Fibroblast of lung (primary cell): ENCODE data around the gene SLC6A2. TPM values are rescaled to one million over a fixed set of nuclear protein-coding genes. Genes with fewer than 3 reads are reported as not detected.

Experiments used
- DNase-seq, 2 donors: peaks; one replicate each; pipeline versions ENCODE4 v3.0.0 to v3.0.0-alpha.2; 2010; ENCODE audit warnings: low read depth in 2 of 2
- H2AFZ ChIP-seq: 2 replicates; pipeline ENCODE4 v1.5.1; 2012; ENCODE audit warnings: low read length, control low read depth, inconsistent platforms
- H3K27ac ChIP-seq: 2 replicates; pipeline ENCODE4 v1.5.1; 2011; ENCODE audit warnings: low read length, control low read depth; ENCODE audit not compliant: insufficient read depth
- H3K27me3 ChIP-seq: 2 replicates; pipeline ENCODE4 v1.5.1; 2011; ENCODE audit warnings: mild to moderate bottlenecking, low read length; ENCODE audit not compliant: control insufficient read depth, insufficient read depth
- H3K36me3 ChIP-seq: 2 replicates; pipeline ENCODE4 v1.5.1; 2011; ENCODE audit warnings: low read length; ENCODE audit not compliant: control insufficient read depth, insufficient read depth
- H3K4me1 ChIP-seq: 2 replicates; pipeline ENCODE4 v1.5.1; 2011; ENCODE audit warnings: low read length; ENCODE audit not compliant: control insufficient read depth, insufficient read depth; ENCODE audit errors: extremely low read depth
- H3K4me2 ChIP-seq: 2 replicates; pipeline ENCODE4 v1.5.1; 2011; ENCODE audit warnings: low read length, control low read depth; ENCODE audit not compliant: insufficient read depth; ENCODE audit errors: extremely low read depth
- H3K4me3 ChIP-seq, 4 experiments: fragments of 200-600 bp in 1 of 4; sonication (generic) in 1 of 4; replicated peaks in 1 of 4; 2 replicates each; pipeline ENCODE4 v1.5.1; 2011 to 2016; ENCODE audit warnings: low read length in 4 of 4, low read depth in 3 of 4, mild to moderate bottlenecking in 3 of 4, control low read depth in 2 of 4, inconsistent platforms in 1 of 4, mixed read lengths in 1 of 4; ENCODE audit not compliant: insufficient read depth in 1 of 4; ENCODE audit errors: control extremely low read depth in 1 of 4
- H3K79me2 ChIP-seq: 2 replicates; pipeline ENCODE4 v1.5.1; 2012; ENCODE audit warnings: mild to moderate bottlenecking, low read length, inconsistent platforms; ENCODE audit not compliant: control insufficient read depth, insufficient read depth
- H3K9ac ChIP-seq: 2 replicates; pipeline ENCODE4 v1.5.1; 2011; ENCODE audit warnings: mild to moderate bottlenecking, low read length, control low read depth; ENCODE audit not compliant: insufficient read depth
- H3K9me3 ChIP-seq: 2 replicates; pipeline ENCODE4 v1.5.1; 2012; ENCODE audit warnings: low read depth, low read length; ENCODE audit not compliant: control insufficient read depth, insufficient read depth
- H4K20me1 ChIP-seq: 2 replicates; pipeline ENCODE4 v1.5.1; 2011; ENCODE audit warnings: low read length; ENCODE audit not compliant: control insufficient read depth, insufficient read depth; ENCODE audit errors: extremely low read depth
- CTCF ChIP-seq, 2 donors: IDR thresholded peaks in 1 of 2; conservative IDR thresholded peaks in 1 of 2; 1 replicate in 1 of 2; 2 replicates in 1 of 2; pipeline ENCODE4 v1.5.1; 2011 to 2012; ENCODE audit warnings: low read length in 2 of 2, control low read depth in 1 of 2, inconsistent platforms in 1 of 2, low read depth in 1 of 2, mild to moderate bottlenecking in 1 of 2
- EZH2 ChIP-seq: IDR thresholded peaks from 2 replicates; pipeline ENCODE4 v1.5.1; 2012; ENCODE audit warnings: low read length, control low read depth, mild to moderate bottlenecking; ENCODE audit errors: missing control alignments
- polyA plus RNA-seq, 2 donors: library from polyadenylated mRNA; depleted of rRNA in 1 of 2; stranded (reverse) in 1 of 2; unstranded in 1 of 2; fragments of >200 nt; gene quantifications; 2 replicates each; pipeline ENCODE4 v1.2.1, GENCODE V29; 2011 to 2012; ENCODE audit warnings: missing spikeins in 1 of 2
- total RNA-seq: library from RNA; depleted of rRNA; stranded (reverse); fragments of >200 nt; gene quantifications from 2 replicates; pipeline ENCODE4 v1.2.1, GENCODE V29; 2014

Gene SLC6A2
- total and polyA plus RNA-seq, 2 donors (not counting 1 experiment from before 2014, with no cell fraction given) = not detected

GRCh38 chr16:55662644-55663031 is 6.8 kb downstream of the SLC6A2 start:
- no peak overlapping the region for H3K4me2 ChIP-seq
- H3K9me3 ChIP-seq = no peaks in the 10 kb centered on the region
- no peak overlapping the region for H3K4me3 ChIP-seq
- TF ChIP-seq EZH2 (no peak), CTCF (conservative IDR thresholded peaks at IDR 0.05 in 1 of 2, IDR thresholded peaks at IDR 0.05 in 1 of 2; ENCODE audit: low read depth in 1 of 2, low read length in 2 of 2) (no peak)
- no peaks in the 10 kb centered on the region for H3K4me1 ChIP-seq
- H3K36me3 ChIP-seq = no peaks in the 10 kb centered on the region
- H3K79me2 ChIP-seq = no peaks in the 10 kb centered on the region
- H2AFZ ChIP-seq = no peak overlapping the region
- H3K27ac ChIP-seq = no peak overlapping the region
- H3K27me3 ChIP-seq = no peaks in the 10 kb centered on the region
- no peak for DNase-seq
- H3K9ac ChIP-seq = no peak overlapping the region
- no peaks in the 10 kb centered on the region for H4K20me1 ChIP-seq

- no peak for DNase-seq
- Histone ChIP-seq H3K79me2 (no peaks in the 10 kb centered on the region), H3K4me3 (no peak overlapping the region), H3K36me3 (no peaks in the 10 kb centered on the region), H3K27ac (no peak overlapping the region), H3K4me2 (no peak overlapping the region), H3K4me1 (no peaks in the 10 kb centered on the region), H4K20me1 (no peaks in the 10 kb centered on the region), H3K27me3 (no peaks in the 10 kb centered on the region), H3K9me3 (no peaks in the 10 kb centered on the region), H2AFZ (no peak overlapping the region), H3K9ac (no peak overlapping the region)
- TF ChIP-seq CTCF (conservative IDR thresholded peaks at IDR 0.05 in 1 of 2, IDR thresholded peaks at IDR 0.05 in 1 of 2; ENCODE audit: low read depth in 1 of 2, low read length in 2 of 2) (no peak), EZH2 (no peak)
Observed at GRCh38 chr16:55663225-55663624, 7.4 kb downstream of the SLC6A2 start.

GRCh38 chr16:55663765-55664677 is 8.2 kb downstream of the SLC6A2 start:
- DNase-seq = no peak
- no peaks in the 10 kb centered on the region for H3K4me1 ChIP-seq

More at GRCh38 chr16:55663765-55664677, 8.2 kb downstream of the SLC6A2 start:
- Histone ChIP-seq H3K4me2 (no peak overlapping the region), H3K36me3 (no peaks in the 10 kb centered on the region), H3K9me3 (no peaks in the 10 kb centered on the region), H4K20me1 (no peaks in the 10 kb centered on the region), H3K27ac (no peak overlapping the region), H3K9ac (no peak overlapping the region), H3K27me3 (no peaks in the 10 kb centered on the region), H2AFZ (no peak overlapping the region), H3K4me3 (no peak overlapping the region), H3K79me2 (no peaks in the 10 kb centered on the region)
- TF ChIP-seq EZH2 = no peak
- no peak for TF ChIP-seq CTCF (conservative IDR thresholded peaks at IDR 0.05 in 1 of 2, IDR thresholded peaks at IDR 0.05 in 1 of 2; ENCODE audit: low read depth in 1 of 2, low read length in 2 of 2)
